Measurements from ENCODE around the gene OBP2A. TPM values are rescaled to one million over a fixed set of nuclear protein-coding genes. Genes with fewer than 3 reads are reported as not detected.

Gene OBP2A
- total RNA-seq, 2 donors from 2014 or later, result not detected

DNA sequence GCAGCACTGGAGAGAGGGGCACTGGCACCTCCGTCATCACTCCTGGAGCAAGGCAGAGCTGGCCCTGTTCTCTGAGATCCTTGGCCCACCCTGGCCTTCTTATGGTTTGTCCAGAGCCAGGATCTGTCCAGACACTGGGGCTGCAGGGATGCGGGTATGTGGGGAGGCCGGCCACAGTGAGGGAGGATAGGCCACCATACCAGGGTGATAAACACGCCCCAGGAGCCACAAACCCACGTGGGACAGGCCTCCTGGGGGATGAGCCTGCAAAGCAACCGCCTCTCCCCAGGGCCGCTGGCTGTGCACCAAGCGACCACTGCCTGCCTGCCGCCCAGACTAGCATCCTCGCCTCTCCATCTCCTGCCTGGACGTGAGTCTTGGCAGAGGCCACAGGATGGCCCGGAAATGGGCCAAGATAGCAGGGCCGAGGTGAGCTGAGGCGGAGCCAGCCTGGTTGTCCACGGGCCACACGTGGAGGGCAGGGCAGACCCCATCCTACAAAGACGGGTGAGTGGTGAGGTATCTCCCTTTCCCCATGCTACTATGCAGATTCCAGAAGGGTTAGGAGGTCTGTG lies 4.5 kb downstream of the OBP2A start:
- no peaks in the 10 kb centered on the region for H3K4me1 ChIP-seq
- no peak overlapping the region for H3K27ac ChIP-seq
- H3K4me3 ChIP-seq, result no peak overlapping the region
- H3K36me3 ChIP-seq, result no peaks in the 10 kb centered on the region
- no peaks in the 10 kb centered on the region for H3K9me3 ChIP-seq
- TF ChIP-seq, protein P1, sequence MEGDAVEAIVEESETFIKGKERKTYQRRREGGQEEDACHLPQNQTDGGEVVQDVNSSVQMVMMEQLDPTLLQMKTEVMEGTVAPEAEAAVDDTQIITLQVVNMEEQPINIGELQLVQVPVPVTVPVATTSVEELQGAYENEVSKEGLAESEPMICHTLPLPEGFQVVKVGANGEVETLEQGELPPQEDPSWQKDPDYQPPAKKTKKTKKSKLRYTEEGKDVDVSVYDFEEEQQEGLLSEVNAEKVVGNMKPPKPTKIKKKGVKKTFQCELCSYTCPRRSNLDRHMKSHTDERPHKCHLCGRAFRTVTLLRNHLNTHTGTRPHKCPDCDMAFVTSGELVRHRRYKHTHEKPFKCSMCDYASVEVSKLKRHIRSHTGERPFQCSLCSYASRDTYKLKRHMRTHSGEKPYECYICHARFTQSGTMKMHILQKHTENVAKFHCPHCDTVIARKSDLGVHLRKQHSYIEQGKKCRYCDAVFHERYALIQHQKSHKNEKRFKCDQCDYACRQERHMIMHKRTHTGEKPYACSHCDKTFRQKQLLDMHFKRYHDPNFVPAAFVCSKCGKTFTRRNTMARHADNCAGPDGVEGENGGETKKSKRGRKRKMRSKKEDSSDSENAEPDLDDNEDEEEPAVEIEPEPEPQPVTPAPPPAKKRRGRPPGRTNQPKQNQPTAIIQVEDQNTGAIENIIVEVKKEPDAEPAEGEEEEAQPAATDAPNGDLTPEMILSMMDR (IDR thresholded peaks at IDR 0.05), result no peak
- H3K27me3 ChIP-seq, result no peaks in the 10 kb centered on the region
- no peak for DNase-seq (ENCODE audit: low spot score)

DNA sequence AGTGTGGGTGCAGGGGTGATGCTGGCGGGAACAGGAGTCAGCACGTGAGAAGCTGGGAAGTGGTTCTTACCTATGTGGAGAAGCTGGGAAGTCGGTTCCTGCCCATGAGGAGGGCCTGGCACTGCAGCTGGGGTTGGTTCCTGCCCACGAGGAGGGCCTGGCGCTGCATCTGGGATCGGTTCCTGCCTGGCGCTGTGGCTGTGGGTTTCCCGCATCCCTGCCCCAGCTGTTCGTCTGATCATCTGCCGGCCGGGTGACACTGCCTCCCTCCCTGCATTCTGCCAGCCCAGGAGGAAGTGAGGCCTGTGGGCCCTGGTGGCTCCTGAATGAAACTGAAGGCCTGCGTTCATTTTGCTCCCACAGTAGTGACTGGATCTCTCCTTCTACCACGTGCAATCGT lies 5.1 kb downstream of the OBP2A start:
- H3K9me3 ChIP-seq, result no peaks in the 10 kb centered on the region
- DNase-seq (ENCODE audit: low spot score), result no peak
- no peaks in the 10 kb centered on the region for H3K36me3 ChIP-seq
- TF ChIP-seq, protein P1 (IDR thresholded peaks at IDR 0.05), result no peak
- no peaks in the 10 kb centered on the region for H3K27me3 ChIP-seq
- H3K4me3 ChIP-seq, result no peak overlapping the region
- H3K4me1 ChIP-seq, result no peaks in the 10 kb centered on the region
- no peak overlapping the region for H3K27ac ChIP-seq

DNA sequence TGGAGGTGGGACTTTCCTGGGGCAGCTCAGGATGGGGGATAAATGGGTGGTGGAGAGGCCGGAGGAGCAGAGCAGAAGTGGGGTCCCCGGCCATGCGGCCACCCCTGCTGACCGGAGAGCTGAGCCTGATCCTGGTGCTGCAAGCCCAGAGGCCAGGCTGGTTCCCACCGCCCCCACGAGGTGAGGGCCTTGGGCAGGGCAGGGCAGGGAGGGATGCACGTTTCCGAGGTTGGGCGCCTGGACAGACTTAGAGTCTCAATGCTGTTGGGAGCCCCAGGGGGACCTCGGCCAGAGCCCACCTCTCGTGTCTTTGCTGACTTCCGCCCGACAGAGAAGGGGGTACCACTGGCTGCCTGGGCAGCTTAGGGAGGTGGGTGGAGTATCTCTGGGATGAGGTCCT lies 5.5 kb downstream of the OBP2A start:
- no peak overlapping the region for H3K4me3 ChIP-seq
- H3K9me3 ChIP-seq, result no peaks in the 10 kb centered on the region
- TF ChIP-seq, protein P1 (IDR thresholded peaks at IDR 0.05), result no peak
- H3K4me1 ChIP-seq, result no peaks in the 10 kb centered on the region
- DNase-seq (ENCODE audit: low spot score), result no peak
- H3K36me3 ChIP-seq, result no peaks in the 10 kb centered on the region
- no peak overlapping the region for H3K27ac ChIP-seq
- H3K27me3 ChIP-seq, result no peaks in the 10 kb centered on the region

DNA sequence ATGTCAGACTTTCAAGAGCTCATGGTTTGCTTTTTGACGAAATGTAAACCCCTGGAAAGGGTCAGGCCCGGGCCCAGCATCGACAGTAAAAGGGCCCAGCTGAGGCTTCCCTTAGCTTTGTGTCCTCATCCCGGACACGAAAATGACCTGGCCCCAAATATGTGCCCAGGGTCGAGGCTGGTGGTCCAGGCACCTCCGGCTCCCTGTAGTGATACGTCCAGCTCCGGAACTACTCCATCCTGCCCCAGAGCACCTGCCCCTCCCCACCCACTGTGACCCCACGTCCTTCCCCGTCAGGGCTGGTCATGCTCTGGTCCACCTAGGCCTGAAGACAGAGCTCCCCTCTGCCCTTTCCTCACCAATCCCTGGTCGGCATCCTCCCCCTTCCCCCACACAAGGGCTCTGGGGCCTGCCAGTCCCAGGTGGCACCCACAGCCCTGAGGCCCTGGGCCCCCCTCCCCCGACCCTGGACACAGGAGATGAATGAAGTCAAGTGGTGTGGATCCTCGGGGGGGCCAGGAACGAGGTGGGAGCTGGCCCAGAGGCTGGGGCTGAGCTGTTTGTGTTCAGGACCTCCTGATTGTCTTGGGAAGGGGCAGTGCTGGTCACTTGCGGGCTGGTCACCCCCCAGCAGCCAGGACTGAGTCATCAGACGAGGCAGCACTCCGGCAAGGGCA lies 6.2 kb downstream of the OBP2A start:
- H3K4me3 ChIP-seq, result no peak overlapping the region
- no peaks in the 10 kb centered on the region for H3K36me3 ChIP-seq
- TF ChIP-seq, protein P1 (IDR thresholded peaks at IDR 0.05), result no peak
- DNase-seq (ENCODE audit: low spot score), result no peak
- no peaks in the 10 kb centered on the region for H3K4me1 ChIP-seq
- H3K27me3 ChIP-seq, result no peaks in the 10 kb centered on the region
- no peak overlapping the region for H3K27ac ChIP-seq
- H3K9me3 ChIP-seq, result no peaks in the 10 kb centered on the region

DNA sequence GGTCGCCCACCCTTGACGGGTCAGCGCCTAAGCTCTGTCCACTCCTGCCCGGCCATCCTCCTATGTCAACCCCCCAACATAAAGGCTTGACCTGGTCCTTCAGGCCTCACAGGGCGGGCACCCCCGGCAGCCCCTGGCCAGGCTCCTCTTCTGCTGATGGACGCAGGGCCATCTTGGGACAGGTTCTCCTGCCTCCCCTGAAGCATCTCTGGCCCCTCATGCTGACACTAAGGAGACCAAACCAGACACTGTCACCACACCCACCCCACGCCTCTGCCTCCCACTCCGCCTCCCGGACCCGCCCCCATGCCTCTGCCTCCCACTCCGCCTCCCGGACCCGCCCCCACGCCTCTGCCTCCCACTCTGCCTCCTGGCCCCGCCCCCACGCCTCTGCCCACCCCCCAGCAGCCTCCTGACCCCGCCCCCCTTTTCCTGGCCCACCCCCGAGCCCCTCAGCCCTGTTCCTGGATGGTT lies 6.8 kb downstream of the OBP2A start:
- H3K36me3 ChIP-seq, result no peaks in the 10 kb centered on the region
- no peak overlapping the region for H3K4me3 ChIP-seq
- H3K9me3 ChIP-seq, result no peaks in the 10 kb centered on the region
- TF ChIP-seq, protein P1 (IDR thresholded peaks at IDR 0.05), result no peak
- no peak overlapping the region for H3K27ac ChIP-seq
- H3K4me1 ChIP-seq, result no peaks in the 10 kb centered on the region
- H3K27me3 ChIP-seq, result no peaks in the 10 kb centered on the region
- DNase-seq (ENCODE audit: low spot score), result no peak

All from right atrium auricular region (tissue), 2 donors.